GM18519 (cell line): ENCODE data around the gene VWA2.

Experiments used
- ATAC-seq: cut with Tn5 transposase; IDR thresholded peaks from one replicate; pipeline ENCODE4 v1.9.1; 2021; ENCODE audit warnings: mild to moderate bottlenecking, moderate library complexity; ENCODE audit not compliant: unreplicated experiment, low FRiP score

Gene VWA2

GRCh38 chr10:114245121-114245791 lies 6.2 kb downstream of the VWA2 start:
- no peak for ATAC-seq

- ATAC-seq, result no peak
Observed at GRCh38 chr10:114246679-114247305, 7.7 kb downstream of the VWA2 start.

DNA sequence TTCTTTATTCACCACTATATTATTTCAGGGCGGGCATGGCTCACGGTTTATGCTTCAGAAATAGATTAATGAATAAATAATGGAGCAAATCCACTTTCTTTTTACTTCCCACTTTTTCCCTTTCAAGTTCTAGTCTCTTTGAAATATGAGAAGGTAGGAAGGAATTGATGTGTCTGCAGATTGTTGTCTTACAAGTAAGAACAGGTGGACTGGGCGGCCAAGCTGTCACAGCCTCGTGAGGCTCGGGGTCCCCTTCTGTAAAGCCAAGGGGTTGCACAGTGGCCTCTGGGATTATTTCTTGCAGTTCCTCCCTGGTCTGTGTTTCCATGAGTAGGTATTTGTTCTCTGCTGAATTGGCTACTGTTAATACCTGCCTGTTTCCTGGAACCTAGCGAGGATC lies 11.2 kb downstream of the VWA2 start:
- no peak for ATAC-seq

- no peak for ATAC-seq
Observed at GRCh38 chr10:114250716-114251115, 11.7 kb downstream of the VWA2 start.

- ATAC-seq, result no peak
Observed at GRCh38 chr10:114252092-114252491, 13.0 kb downstream of the VWA2 start.

DNA sequence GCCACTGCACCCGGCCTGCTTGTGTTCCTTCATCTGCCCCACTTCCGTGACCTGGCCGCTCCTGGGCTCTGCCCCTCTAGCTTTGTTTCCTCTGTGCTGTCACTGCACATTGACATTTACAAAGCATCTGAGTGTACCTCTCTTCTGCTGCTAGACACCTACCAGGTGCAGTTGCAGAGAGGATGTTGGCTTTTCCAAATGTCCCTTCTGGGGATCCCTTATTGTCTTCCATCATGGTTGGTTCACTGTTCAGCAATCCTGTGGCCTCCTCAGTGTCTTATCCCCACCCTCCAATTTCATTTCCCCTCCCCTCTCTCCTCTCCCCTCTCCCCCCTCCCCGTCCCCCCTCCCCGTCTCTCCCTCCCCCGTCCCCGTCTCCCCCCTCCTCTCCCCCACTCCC lies 13.8 kb downstream of the VWA2 start:
- ATAC-seq, result no peak

GRCh38 chr10:114255227-114255626 lies 16.2 kb downstream of the VWA2 start:
- ATAC-seq, result no peak

GRCh38 chr10:114256008-114256765 lies 17.1 kb downstream of the VWA2 start:
- no peak for ATAC-seq

GRCh38 chr10:114256822-114257221 lies 17.8 kb downstream of the VWA2 start:
- ATAC-seq, result no peak

DNA sequence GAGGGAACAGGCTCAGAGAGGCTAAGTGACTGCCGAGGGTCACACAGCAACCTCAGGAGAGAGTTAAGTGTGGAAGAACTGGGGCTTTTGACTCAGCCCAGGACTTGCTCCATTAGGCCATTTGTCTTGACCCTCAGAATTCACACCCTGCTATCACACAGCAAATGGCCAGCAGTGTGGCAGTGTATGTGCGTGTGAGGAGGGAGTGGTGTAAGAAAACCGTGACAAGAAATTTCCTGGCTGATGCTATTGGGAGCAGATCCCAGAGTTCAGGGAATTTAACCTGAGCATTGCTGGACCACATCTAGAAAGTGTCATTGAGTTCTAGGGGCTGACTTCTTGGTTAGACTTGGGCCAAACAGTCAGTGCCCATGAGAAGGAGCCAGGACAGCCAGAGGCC lies 18.4 kb downstream of the VWA2 start:
- no peak for ATAC-seq

DNA sequence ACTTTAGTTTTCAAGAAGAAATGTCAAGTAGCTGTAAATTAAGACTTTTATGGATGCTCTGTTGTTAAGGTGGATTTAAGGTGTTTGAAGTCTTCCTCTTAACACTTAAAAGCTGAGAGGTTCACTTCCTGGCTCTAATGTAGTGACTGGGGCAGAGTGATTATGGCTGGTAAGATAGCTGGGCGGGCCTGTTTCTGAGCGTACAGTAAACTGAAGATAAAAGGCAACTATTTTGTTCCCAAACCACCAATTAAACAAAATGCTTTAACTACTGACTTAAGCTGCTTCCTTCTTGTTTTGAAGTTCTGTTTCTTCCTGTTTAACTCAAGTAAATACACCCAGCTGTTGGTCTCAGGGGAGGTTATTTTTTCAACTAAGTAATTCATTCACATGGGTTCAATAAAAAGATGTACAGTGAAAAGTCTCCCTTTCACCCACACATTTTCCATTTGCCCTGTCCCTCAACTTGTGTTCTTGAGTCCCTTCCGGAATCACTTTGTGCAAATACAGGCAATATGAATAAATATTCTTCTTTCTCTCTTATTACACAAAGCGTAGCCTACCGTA lies 19.3 kb downstream of the VWA2 start:
- ATAC-seq, result no peak

- ATAC-seq, result no peak
Observed at GRCh38 chr10:114259824-114260223, 20.8 kb downstream of the VWA2 start.

DNA sequence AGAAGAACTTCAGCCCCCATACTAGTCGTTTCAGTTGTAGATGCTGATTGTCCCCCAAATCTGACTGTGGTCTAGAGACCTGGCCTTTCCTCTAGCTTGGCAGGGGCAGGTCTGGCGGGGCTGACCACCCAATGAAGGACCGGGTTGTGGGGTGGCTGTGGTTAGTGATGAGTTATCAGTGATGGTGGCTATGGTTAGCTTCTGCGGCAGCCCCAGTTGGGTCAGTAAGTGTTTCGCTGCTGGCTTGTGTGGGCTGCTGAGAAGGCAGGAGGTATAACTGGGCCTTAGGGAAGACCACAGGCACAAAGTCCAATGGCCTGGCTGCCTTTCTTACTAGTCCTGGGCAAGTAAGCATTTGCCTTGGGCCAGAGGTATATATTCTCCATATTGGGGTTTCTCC lies 21.3 kb downstream of the VWA2 start:
- ATAC-seq, result no peak

DNA sequence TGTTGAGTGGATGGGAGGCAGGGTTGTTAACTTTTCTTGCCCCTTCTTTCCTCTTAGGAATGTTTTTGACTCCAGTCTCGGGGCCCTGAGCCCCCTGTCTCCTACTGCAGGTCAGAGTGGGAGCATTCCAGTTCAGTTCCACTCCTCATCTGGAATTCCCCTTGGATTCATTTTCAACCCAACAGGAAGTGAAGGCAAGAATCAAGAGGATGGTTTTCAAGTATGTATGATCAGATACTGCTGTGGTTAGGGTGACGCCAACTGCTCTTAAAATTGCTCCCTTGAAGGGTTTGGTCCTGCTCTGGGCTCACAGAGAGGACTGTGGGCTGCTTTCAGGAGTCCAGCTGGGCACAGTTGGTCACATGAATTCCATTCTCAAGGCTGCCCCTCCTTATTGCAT lies 22.0 kb downstream of the VWA2 start:
- ATAC-seq, result no peak

DNA sequence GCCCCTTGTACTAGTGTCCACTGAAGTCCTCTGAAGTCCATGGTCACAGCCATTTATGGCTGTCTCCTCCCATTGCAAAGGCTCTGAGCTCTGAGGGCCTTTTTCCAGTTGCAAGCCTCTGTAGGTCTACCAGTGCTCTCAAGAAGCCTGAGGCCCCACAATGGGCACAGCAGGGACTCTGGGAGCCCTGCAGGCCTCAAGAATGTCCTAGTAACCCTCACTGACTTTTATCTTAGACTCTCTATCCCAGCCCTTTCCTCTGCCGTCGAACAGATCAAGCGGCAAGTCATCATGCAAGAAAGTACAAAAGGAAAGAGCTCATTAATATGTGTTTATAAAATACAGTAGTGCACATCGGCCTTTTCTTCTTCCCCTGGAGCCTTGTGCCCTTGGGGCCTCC lies 23.4 kb downstream of the VWA2 start:
- ATAC-seq, result no peak

- ATAC-seq, result no peak
Observed at GRCh38 chr10:114265392-114266053, 26.5 kb downstream of the VWA2 start.

GRCh38 chr10:114266521-114266920 lies 27.5 kb downstream of the VWA2 start:
- ATAC-seq, result no peak

- no peak for ATAC-seq
Observed at GRCh38 chr10:114271075-114271778, 32.2 kb downstream of the VWA2 start.

- no peak for ATAC-seq
Observed at GRCh38 chr10:114271779-114272167, 32.7 kb downstream of the VWA2 start.

DNA sequence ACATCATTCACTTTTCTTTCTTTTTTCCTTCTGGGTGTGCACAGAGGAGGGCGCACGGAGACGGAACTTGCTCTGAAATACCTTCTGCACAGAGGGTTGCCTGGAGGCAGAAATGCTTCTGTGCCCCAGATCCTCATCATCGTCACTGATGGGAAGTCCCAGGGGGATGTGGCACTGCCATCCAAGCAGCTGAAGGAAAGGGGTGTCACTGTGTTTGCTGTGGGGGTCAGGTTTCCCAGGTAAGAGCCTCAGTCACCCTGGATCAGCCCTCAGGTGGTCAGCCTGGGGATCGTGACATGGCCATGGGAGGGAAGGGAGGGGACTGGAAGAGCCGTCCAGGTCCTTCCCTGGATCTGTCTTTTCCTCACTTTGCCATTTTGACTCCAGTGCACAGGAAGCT lies 33.6 kb downstream of the VWA2 start:
- no peak for ATAC-seq
